RPMI8226 (cell line): ENCODE data around the gene PCSK7.
"Not testable (repeated sequence)": the region's sequence is repeated elsewhere in the genome, so short reads cannot be mapped to it uniquely, and the experiment has no call there.

Experiments used
- DNase-seq: peaks from one replicate; pipeline ENCODE4 v3.0.0-alpha.2; 2015

The PCSK7 gene

DNA sequence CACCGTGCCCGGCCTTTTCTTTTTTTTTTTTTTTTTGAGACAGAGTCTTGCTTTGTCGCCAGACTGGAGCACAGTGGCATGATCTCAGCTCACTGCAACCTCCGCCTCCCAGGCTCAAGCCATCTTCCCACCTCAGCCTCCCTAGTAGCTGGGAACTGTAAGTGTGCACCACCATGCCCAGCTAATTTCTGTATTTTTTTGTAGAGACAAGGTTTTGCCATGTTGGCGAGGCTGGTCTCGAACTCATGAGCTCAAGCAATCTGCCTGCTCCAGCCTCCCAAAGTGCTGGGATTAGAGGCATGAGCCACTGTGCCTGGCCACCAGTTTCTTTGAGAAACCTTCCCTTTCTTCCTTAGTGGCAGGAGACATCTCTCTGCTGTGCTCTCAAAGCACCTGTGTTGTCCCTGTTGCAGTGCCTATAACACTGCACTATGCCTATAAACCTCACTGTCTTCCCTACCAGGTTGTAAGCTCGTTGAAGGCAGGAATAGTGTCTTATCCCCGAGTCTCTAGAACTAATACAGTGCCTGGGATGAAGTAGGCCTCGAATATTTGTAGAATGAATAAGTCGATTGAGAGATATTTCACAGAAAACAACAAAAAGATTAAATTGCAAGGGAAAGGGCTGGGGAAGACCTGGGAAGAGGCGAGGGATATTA lies 19.0 kb downstream of the PCSK7 start:
- no peak for DNase-seq

DNA sequence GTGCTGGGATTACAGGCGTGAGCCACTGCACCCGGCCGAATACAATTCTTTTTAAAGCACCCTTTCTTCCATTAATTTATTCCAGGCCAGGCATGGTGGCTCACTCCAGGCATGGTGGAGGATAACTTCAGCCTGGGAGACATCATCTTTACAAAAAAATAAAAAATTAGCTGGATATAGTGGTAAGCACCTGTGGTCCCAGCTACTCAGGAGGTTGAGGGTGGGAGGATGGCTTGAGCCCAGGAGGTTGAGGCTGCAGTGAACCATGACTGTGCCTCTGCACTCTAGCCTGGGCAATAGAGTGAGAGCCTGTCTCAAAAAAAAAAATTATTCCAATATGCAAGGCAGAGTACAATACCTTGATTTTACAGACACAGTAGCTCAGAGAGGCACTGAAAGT lies 21.3 kb downstream of the PCSK7 start:
- no peak for DNase-seq

- not testable (repeated sequence) for DNase-seq
Measured at GRCh38 chr11:117209351-117210125, 22.3 kb downstream of the PCSK7 start.

- DNase-seq, result not testable (repeated sequence)
Measured at GRCh38 chr11:117208710-117209109, 23.2 kb downstream of the PCSK7 start.

DNA sequence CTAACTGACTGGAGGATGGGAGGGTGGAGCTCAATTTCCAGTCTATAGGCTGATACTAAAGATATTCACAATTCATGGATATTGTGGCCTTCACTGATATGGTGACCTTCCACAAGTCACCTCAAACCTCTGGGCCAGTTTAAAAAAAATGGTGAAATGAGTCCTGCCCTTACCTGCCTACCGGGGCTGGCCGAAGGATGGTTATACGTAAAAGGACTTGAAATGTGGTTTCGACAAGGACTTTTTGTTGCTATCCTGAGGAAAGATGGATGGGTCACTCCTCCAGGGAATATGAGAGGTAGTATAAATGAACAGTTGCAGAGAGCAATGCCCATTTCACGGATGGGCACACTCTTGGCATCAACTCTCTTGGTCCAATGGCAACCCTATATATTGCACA lies 24.4 kb downstream of the PCSK7 start:
- not testable (repeated sequence) for DNase-seq

- not testable (repeated sequence) for DNase-seq
Measured at GRCh38 chr11:117206859-117207258, 25.0 kb downstream of the PCSK7 start.

GRCh38 chr11:117206111-117206510 lies 25.8 kb downstream of the PCSK7 start:
- DNase-seq, result not testable (repeated sequence)

GRCh38 chr11:117205211-117205818 lies 26.6 kb downstream of the PCSK7 start:
- no peak for DNase-seq

- DNase-seq, result no peak
Measured at GRCh38 chr11:117204283-117205080, 27.4 kb downstream of the PCSK7 start.

DNA sequence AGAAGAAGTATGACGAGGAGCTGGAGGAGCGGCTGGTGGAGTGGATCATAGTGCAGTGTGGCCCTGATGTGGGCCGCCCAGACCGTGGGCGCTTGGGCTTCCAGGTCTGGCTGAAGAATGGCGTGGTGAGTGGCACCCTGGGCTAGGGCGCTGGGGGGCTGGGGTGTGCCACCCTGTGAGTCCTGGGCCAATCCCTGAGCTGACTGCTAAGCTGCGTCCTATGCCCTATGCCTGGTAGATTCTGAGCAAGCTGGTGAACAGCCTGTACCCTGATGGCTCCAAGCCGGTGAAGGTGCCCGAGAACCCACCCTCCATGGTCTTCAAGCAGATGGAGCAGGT lies 28.8 kb downstream of the PCSK7 start:
- no peak for DNase-seq

- no peak for DNase-seq
Measured at GRCh38 chr11:117202386-117203068, 29.3 kb downstream of the PCSK7 start.

GRCh38 chr11:117201658-117202305 lies 30.1 kb downstream of the PCSK7 start:
- no peak for DNase-seq

GRCh38 chr11:117200813-117201657 lies 30.8 kb downstream of the PCSK7 start:
- DNase-seq, result no peak

- no peak for DNase-seq
Measured at GRCh38 chr11:117199916-117200812, 31.7 kb downstream of the PCSK7 start.

DNA sequence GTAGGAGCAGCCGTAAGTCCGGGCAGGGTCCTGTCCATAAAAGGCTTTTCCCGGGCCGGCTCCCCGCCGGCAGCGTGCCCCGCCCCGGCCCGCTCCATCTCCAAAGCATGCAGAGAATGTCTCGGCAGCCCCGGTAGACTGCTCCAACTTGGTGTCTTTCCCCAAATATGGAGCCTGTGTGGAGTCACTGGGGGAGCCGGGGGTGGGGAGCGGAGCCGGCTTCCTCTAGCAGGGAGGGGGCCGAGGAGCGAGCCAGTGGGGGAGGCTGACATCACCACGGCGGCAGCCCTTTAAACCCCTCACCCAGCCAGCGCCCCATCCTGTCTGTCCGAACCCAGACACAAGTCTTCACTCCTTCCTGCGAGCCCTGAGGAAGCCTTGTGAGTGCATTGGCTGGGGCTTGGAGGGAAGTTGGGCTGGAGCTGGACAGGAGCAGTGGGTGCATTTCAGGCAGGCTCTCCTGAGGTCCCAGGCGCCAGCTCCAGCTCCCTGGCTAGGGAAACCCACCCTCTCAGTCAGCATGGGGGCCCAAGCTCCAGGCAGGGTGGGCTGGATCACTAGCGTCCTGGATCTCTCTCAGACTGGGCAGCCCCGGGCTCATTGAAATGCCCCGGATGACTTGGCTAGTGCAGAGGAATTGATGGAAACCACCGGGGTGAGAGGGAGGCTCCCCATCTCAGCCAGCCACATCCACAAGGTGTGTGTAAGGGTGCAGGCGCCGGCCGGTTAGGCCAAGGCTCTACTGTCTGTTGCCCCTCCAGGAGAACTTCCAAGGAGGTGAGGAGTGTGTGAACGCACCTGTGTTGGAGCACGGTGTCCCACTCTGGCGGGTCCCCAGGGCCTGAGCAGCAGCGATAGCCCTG lies 32.6 kb downstream of the PCSK7 start, which contains the start of gene TAGLN:
TAGLN (plus strand) TSS at position 318 of the 863 bp plus-strand sequence. CDS start 3,644 bp downstream, outside the sequence.
- no peak for DNase-seq

GRCh38 chr11:117198613-117199012 lies 33.3 kb downstream of the PCSK7 start:
- no peak for DNase-seq

DNA sequence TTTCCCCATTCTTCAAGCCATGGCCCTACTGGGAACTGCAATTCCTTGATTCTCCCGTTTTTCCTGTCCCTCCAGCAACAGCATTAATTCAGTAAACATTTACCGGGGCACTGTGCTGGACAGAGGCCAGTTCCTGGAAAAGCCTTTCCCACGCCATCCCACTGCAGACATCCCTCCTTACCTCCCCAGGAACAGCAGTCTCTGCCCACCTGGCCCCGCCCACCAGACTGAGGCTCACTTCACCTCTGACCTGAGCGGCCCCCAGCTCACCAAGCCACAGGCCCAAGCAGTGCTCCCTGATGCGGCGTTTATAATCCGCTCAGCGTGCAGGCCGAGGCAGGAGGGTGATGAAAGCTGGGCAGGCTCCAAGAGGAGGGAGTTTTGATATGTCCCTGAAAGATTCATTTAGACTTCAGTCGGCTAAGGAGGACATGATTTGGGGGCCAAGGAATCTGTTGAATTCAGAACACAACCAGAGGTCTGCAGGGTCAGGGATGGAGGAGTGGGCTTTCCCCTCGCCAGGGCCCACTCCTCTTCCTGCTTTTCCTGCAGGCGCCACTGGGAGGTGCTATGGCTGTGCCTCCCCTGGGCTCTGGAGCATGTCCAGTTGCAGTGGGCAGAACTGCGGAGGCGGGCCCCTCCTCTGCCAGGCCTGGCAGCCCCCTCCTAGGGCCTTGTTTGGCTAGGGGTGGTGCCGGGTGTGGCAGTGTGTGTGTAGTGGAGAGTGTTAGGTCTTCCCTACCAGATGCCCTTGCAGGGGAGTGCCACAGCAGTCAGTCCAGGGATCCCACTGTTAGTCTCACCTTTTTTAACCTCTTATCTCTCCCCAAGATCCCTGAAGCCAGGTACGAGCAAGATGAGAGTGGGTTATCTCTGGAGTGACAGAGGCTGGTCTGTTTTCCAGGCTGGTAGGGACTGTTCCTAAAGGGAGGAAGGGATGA lies 34.1 kb downstream of the PCSK7 start:
- DNase-seq, result no peak

GRCh38 chr11:117197006-117197405 lies 34.9 kb downstream of the PCSK7 start:
- no peak for DNase-seq
